Stimulated activated naive CD8-positive, alpha-beta T cell treated with anti-CD3 and anti-CD28 coated beads, Interleukin-15, Interleukin-2, amounts not matched to agents 100 U/mL and 50 U/mL, for 24 hours (primary cell): Measurements from ENCODE around the gene MED31.
"Not testable (repeated sequence)": the region's sequence is repeated elsewhere in the genome, so short reads cannot be mapped to it uniquely, and the experiment has no call there.

Experiments
- ATAC-seq: fragments of 150-1000 bp; cut with Tn5 transposase; one replicate; pipeline ENCODE4 v1.10.0; 2021
- DNase-seq: peaks from one replicate; pipeline ENCODE4 v3.0.0; 2021

The MED31 gene

DNA sequence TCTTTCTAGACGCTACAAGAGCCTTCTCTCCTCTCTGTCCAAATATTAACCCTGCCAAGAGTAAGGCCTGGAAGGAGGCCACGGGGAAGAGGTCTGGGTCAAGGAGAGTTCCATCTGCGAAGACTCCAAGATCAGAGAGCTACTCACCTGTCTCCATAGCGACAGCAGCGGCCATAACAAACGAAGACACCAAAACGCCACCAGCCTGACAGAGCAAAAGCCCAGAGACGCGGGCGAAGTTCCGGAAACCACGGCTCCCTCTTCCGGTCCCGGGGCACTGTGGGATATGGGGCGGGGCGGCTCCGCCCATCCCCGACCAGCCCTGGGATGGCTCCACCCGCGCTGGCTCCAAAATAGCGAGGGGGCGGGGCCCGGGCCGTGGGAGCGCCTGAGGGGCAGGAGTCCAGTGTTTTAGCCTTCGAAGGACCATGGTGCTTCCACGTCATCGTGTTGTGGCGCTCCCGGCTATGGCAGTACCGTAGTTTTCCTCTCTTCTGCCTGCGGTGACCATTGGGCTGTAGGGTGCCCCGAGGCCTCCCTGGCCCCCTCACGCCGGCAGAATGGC lies at the start of gene MED31, which contains the start of gene C17orf100:
TSS of gene MED31 (minus strand) at position 252 of the 565 bp plus-strand sequence. CDS start at position 175, 77 bp downstream.
TSS of gene C17orf100 (plus strand) at position 409 of the 565 bp plus-strand sequence. CDS start at position 561, 152 bp downstream.
- DNase-seq (peak; percentile 96), ATAC-seq (peak; percentile 99)

DNA sequence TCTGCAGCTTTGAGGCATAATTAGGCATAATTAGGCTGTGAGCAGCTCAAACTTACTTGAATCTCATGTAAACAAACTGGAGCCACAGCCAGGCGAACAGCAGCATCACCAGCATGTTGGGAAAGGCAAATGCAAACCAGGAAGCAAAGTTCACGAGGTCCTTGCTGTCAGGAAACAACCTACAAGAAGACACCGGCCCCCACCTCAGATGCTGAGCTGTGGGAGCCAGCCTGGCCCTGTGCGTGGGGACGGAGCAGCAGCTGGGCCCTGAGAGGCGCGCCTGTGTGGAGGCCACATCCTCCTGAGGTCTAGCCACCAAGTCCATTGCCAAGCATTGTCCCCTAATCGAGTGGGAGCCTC lies 49.5 kb upstream of the MED31 start:
- DNase-seq (no peak), ATAC-seq (no peak)

GRCh38 chr17:6699997-6700947 lies 48.9 kb upstream of the MED31 start:
- DNase-seq (no peak), ATAC-seq (no peak)

DNA sequence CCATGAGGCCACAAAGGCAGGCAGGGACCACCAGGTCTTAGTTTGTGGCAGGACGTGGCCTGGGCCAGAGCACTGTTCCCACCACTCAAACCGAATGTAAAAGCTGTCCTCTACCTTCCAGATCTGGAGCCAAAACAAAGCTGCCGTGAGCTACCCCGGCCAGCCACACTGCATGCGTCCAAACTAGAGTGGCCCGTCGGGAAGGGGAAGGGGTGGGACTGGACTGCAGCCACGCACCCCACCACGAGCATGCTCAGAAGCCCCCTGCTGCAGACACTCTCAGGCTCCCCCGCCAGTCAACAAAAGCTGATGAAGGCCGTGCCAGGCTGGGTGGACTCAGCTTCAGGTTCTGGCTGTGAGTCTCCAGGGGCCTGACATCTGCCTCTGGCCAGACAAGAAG lies 46.6 kb upstream of the MED31 start:
- ATAC-seq: no peak
- DNase-seq: no peak

- DNase-seq: no peak
- no peak for ATAC-seq
Observed at GRCh38 chr17:6696906-6697305, 45.5 kb upstream of the MED31 start.

DNA sequence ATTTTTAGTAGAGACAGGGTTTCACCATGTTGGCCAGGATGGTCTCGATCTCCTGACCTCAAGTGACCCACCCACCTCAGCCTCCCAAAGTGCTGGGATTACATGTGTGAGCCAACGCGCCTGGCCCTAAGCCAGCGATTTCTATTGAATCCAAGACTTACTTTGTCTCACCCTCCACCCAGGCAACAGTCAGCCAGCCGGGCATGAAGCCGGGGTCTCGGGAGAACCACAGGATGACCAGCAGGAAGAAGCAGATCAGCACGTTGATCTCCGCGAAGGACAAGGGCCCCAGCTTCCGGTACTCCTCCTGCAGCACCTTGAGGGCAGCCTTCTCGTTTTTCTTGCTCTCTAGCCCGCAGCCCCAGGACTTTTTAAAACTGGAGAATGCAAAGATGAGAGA lies 44.2 kb upstream of the MED31 start:
- DNase-seq (no peak), ATAC-seq (no peak)

- no peak for ATAC-seq
- DNase-seq: no peak
Observed at GRCh38 chr17:6695051-6695450, 43.6 kb upstream of the MED31 start.

GRCh38 chr17:6691958-6692357 lies 40.6 kb upstream of the MED31 start:
- not testable (repeated sequence) for ATAC-seq, DNase-seq

- no peak for ATAC-seq
- no peak for DNase-seq
Observed at GRCh38 chr17:6691546-6691945, 40.1 kb upstream of the MED31 start.

DNA sequence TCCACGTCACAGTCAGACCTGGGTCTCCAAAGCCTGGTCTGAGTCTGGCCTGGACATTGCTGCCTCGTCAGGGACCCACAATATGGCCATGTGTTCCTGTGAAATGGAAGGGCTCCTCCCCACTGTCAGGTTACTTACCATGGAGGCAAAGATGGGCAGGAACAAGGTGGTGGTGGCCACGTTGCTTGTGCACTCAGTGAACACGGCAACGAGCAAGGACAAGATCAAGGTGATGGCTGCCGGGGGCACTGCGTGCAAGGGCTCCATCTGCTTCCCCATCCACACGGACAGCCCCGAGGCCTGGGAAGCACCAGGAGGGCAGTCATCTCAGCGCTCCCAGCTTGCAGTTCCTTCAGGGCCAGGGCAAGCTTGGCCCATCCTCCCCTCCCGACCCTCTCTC lies 39.2 kb upstream of the MED31 start:
- ATAC-seq (no peak), DNase-seq (no peak)

DNA sequence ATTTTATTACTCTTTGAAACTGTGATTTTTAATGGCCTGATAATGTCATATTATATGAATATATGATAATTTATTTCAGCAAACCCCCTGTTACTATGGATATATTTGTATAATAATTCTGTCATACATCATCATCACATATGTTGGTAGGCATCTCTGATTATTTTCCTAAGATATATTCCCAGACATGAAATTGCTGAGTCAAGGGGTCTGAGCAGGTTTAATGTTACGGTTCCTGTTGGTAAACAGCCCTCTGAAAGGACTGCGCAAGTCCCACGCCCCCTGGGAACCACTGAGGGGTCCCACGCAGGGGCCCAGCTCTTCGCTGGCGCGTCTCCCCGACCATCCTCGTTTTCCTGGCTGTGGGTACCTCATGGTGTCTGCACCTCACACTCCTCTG lies 37.5 kb upstream of the MED31 start:
- DNase-seq (no peak), ATAC-seq (no peak)

- DNase-seq (no peak), ATAC-seq (no peak)
Observed at GRCh38 chr17:6686026-6686425, 34.6 kb upstream of the MED31 start.

GRCh38 chr17:6684881-6685767 lies 33.7 kb upstream of the MED31 start:
- no peak for ATAC-seq
- DNase-seq: no peak

- no peak for DNase-seq
- ATAC-seq: no peak
Observed at GRCh38 chr17:6684460-6684783, 33.0 kb upstream of the MED31 start.

- ATAC-seq: no peak
- no peak for DNase-seq
Observed at GRCh38 chr17:6683730-6684459, 32.5 kb upstream of the MED31 start.

GRCh38 chr17:6683081-6683684 lies 31.8 kb upstream of the MED31 start:
- no peak for ATAC-seq
- DNase-seq: no peak

DNA sequence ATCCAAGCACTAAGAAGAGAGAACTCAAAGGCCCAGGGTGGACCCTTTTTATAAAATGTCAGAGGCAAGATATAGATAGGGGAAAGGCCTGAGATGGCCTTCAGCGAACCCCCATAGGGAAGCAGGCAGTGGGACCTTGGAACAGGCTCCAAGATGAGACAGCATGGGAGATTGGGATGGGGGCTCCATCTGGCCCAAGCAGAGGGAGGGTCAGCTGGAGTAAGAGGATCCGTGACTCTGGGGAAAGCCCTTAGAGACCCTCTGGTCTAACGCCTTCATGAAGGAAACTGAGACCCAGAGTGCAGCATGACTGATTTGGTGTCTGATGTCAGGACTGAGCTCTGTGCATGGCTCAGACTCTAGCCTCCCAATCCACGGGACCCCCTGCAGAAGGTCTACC lies 30.9 kb upstream of the MED31 start:
- ATAC-seq (no peak), DNase-seq (no peak)

- DNase-seq: no peak
- ATAC-seq: no peak
Observed at GRCh38 chr17:6681671-6682070, 30.3 kb upstream of the MED31 start.

DNA sequence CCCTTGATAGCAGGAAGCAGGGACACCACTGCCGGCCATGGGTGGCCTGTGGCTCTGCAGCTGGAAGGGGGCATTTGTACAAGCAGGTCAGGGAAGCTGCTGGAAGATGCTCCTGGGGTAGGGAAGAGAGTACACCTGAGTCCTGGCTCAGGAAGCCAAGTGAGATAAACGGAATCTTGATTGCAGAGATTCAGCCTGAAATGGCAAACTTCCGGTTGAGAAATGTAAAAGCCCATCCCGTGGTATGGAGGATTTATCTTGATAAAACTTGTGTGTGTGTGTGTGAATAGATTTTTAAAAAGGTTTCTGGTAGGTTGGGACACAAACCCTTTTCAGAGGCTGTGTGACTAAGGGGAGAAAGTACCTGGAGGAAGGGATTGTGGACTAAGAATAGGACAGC lies 29.8 kb upstream of the MED31 start:
- DNase-seq: no peak
- ATAC-seq: no peak

DNA sequence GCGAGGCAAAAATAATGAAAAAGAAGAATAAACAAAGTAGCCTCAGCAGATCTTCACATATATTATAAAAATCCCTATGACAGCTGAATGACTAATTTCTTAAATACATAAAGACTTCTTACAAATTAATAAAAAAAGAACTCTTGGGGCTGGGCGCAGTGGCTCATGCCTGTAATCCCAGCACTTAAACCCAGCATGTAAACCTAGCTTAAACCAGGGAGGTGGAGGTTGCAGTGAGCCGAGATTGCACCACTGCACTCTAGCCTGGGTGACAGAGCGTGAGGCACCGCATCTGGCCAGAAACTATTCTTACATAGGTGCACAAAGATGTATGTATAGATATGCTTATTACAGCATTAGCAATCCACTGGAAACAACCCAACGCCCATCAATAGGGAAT lies 27.8 kb upstream of the MED31 start:
- DNase-seq: no peak
- no peak for ATAC-seq

GRCh38 chr17:6677946-6678345 lies 26.5 kb upstream of the MED31 start:
- ATAC-seq (no peak), DNase-seq (no peak)
